GM12865 (cell line): ENCODE results near the gene DNAH10.
A peak's percentile ranks its signal among the peaks of the same experiment; 100 is the strongest.

Source experiments
- DNase-seq: peaks from one replicate; pipeline ENCODE4 v3.0.0; 2010; ENCODE audit warnings: low read depth
- H3K4me3 ChIP-seq: 2 replicates; pipeline ENCODE4 v1.5.1; 2011; ENCODE audit warnings: mild to moderate bottlenecking, low read depth, low read length, control low read depth
- CTCF ChIP-seq: IDR thresholded peaks from 2 replicates; pipeline ENCODE4 v1.5.1; 2011; ENCODE audit warnings: low read length, control low read depth, low read depth, inconsistent platforms; ENCODE audit not compliant: insufficient read depth; ENCODE audit errors: missing control alignments

The DNAH10 gene

GRCh38 chr12:123982269-123982668, 220.2 kb downstream of the DNAH10 start:
- DNase-seq: no peak

GRCh38 chr12:123983822-123984485, 221.9 kb downstream of the DNAH10 start:
- peak; percentile 65 for TF ChIP-seq CTCF
- DNase-seq: peak; percentile 77
- H3K4me3 ChIP-seq: no peak overlapping the region

More at GRCh38 chr12:123982269-123982668, 220.2 kb downstream of the DNAH10 start:
- TF ChIP-seq CTCF: no peak
- no peak overlapping the region for H3K4me3 ChIP-seq

- DNase-seq: peak; percentile 26
- no peak for TF ChIP-seq CTCF
- no peak overlapping the region for H3K4me3 ChIP-seq
Measured at GRCh38 chr12:123984903-123985302, 222.8 kb downstream of the DNAH10 start.
